Nephron (organoid): ENCODE results near the gene ACAD10.

Experiments
- H3K27ac Mint-ChIP-seq, 3 experiments: 2 replicates each; pipeline ENCODE4 v1.8.0; 2020; ENCODE audit warnings: mixed read lengths in 3 of 3, mild to moderate bottlenecking in 2 of 3, moderate library complexity in 1 of 3
- H3K27me3 Mint-ChIP-seq: 2 replicates; pipeline ENCODE4 v1.8.0; 2021; ENCODE audit warnings: low read depth, mild to moderate bottlenecking, moderate library complexity, mixed read lengths
- H3K36me3 Mint-ChIP-seq: 2 replicates; pipeline ENCODE4 v1.8.0; 2020; ENCODE audit warnings: low read depth, mixed read lengths
- H3K4me1 Mint-ChIP-seq: 2 replicates; pipeline ENCODE4 v1.8.0; 2020; ENCODE audit warnings: mixed read lengths
- H3K4me3 Mint-ChIP-seq, 3 experiments: 2 replicates each; pipeline ENCODE4 v1.8.0; 2020; ENCODE audit warnings: mild to moderate bottlenecking in 3 of 3, mixed read lengths in 3 of 3, moderate library complexity in 2 of 3
- H3K9me3 Mint-ChIP-seq: 2 replicates; pipeline ENCODE4 v1.8.0; 2020; ENCODE audit warnings: mixed read lengths
- TF ChIP-seq, protein P1 (sequence below), 3 experiments: fragments of 200-600 bp; sonication (generic); IDR thresholded peaks; one replicate each; pipeline ENCODE4 v1.5.0; 2021; ENCODE audit warnings: antibody characterized with exemption in 3 of 3; ENCODE audit not compliant: unreplicated experiment in 3 of 3

The ACAD10 gene

DNA sequence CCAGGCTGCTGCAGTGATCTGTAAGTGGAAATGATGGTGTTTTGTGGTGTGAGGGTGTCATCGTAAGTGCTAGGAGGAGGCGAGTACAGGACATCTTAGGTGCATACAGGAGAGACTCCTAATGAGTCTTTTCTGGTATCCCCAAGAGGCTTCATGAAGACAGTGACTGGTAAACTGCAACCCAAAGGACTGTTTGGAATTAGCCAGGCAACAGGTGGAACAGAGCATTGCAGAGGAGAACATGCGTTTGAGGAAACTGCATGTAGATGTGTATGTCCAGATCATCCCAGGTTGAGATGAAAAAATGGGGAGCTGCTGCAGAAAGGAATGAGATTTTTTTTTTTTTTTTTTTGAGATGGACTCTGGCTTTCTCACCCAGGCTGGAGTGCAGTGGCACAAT lies 5.4 kb downstream of the ACAD10 start:
- H3K9me3 Mint-ChIP-seq, result no peaks in the 10 kb centered on the region
- H3K36me3 Mint-ChIP-seq, result peaks cover 35% of the 10 kb centered on the region
- H3K27ac Mint-ChIP-seq, result no peak overlapping the region
- no peak overlapping the region for H3K4me3 Mint-ChIP-seq
- peaks cover 5% of the 10 kb centered on the region for H3K4me1 Mint-ChIP-seq
- H3K27me3 Mint-ChIP-seq, result no peaks in the 10 kb centered on the region
- TF ChIP-seq, protein P1, sequence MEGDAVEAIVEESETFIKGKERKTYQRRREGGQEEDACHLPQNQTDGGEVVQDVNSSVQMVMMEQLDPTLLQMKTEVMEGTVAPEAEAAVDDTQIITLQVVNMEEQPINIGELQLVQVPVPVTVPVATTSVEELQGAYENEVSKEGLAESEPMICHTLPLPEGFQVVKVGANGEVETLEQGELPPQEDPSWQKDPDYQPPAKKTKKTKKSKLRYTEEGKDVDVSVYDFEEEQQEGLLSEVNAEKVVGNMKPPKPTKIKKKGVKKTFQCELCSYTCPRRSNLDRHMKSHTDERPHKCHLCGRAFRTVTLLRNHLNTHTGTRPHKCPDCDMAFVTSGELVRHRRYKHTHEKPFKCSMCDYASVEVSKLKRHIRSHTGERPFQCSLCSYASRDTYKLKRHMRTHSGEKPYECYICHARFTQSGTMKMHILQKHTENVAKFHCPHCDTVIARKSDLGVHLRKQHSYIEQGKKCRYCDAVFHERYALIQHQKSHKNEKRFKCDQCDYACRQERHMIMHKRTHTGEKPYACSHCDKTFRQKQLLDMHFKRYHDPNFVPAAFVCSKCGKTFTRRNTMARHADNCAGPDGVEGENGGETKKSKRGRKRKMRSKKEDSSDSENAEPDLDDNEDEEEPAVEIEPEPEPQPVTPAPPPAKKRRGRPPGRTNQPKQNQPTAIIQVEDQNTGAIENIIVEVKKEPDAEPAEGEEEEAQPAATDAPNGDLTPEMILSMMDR (IDR thresholded peaks at IDR 0.05; ENCODE audit: unreplicated experiment in 3 of 3), result no peak

DNA sequence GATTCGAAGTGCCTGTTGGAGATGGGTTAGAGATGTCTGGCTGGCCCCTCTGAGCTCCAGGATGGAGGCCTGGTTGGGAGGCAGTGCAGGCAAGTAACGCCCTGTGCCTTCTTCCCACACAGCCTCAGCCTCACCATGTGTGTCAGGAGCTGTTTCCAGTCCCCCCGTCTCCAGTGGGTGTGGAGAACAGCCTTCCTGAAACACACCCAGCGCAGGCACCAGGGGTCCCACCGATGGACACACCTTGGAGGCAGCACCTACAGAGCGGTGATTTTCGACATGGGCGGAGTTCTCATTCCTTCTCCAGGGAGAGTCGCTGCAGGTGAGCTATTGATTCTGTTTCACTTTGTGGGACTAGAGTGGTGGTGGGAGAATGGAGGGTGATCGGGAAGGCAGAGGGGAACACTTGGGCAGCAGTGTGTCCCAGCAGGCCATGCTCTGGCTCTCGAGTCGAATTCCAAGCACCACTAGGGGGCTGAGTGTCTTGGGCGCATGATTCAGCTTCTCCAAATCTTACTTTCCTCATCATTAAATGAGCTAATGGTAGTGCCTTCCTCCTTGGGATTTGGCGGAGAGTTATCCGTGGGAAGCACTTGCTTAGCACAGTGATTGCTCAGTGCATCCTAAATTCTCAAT lies 6.8 kb downstream of the ACAD10 start:
- Mint-ChIP-seq H3K36me3 (peaks cover 39% of the 10 kb centered on the region), H3K4me1 (no peaks in the 10 kb centered on the region), H3K9me3 (no peaks in the 10 kb centered on the region), H3K27ac (no peak overlapping the region), H3K4me3 (no peak overlapping the region), H3K27me3 (no peaks in the 10 kb centered on the region)
- TF ChIP-seq, protein P1 (IDR thresholded peaks at IDR 0.05; ENCODE audit: unreplicated experiment in 3 of 3), result peak in 1 of 3 experiments; percentile 20

DNA sequence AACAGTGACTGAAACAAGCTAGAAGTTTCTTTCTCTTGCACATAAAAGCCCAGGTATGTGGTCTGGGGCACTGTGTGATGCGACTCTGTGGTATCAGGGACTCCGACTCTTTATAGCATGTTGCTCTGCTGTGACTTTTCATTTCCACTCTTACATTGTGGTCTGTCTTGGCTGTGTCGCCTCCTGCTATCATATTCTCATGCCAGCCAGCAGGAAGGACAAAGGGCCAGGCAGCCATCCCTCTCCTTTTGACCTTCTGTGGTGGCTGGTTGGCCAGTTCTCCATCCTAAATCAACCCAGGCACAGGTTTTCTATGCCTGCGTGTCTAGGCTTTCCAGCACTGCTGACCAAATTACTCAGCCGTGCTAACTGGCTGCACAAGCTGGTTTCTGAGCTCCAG lies 8.0 kb downstream of the ACAD10 start:
- Mint-ChIP-seq H3K27ac (no peak overlapping the region), H3K36me3 (peaks cover 43% of the 10 kb centered on the region), H3K9me3 (no peaks in the 10 kb centered on the region), H3K27me3 (no peaks in the 10 kb centered on the region), H3K4me3 (no peak overlapping the region), H3K4me1 (no peaks in the 10 kb centered on the region)
- TF ChIP-seq, protein P1 (IDR thresholded peaks at IDR 0.05; ENCODE audit: unreplicated experiment in 3 of 3), result no peak

DNA sequence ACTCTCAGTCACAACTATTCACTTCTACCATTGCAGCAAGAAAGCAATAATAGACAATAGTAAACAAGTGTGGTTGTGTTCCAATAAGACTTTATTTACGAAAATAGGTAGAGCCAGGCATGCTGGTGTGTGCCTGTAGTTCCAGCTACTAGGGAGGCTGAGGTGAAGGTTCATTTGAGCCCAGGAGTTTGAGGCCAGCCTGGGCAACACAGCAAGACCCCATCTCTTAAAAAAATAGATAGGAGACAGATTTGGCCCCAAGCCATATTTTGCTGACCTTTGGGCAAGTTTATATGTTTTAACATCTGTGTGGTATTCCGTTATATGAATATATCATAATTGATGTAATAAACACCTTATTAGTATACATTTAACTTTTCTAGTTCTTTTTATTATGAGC lies 14.1 kb downstream of the ACAD10 start:
- Mint-ChIP-seq H3K4me1 (no peaks in the 10 kb centered on the region), H3K27ac (no peak overlapping the region), H3K27me3 (no peaks in the 10 kb centered on the region), H3K36me3 (peaks cover 46% of the 10 kb centered on the region), H3K9me3 (no peaks in the 10 kb centered on the region), H3K4me3 (no peak overlapping the region)
- TF ChIP-seq, protein P1 (IDR thresholded peaks at IDR 0.05; ENCODE audit: unreplicated experiment in 3 of 3), result no peak

DNA sequence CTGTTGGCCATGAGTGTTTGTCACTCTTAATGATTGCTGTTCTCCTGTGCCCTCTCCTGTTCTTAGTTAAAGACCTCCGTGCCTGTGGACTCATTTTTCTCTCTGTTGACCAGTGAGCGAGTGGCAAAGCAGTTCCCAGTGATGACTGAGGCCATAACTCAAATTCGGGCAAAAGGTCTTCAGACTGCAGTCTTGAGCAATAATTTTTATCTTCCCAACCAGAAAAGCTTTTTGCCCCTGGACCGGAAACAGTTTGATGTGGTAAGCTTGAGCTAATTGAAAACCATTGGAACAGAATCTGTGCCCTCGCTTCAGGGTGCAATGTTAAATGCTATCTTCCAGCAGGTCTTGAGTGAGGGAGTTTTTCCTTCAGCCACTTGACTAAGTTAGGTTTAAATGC lies 19.8 kb downstream of the ACAD10 start:
- Mint-ChIP-seq H3K4me3 (no peak overlapping the region), H3K27me3 (no peaks in the 10 kb centered on the region), H3K36me3 (peaks cover 63% of the 10 kb centered on the region), H3K4me1 (no peaks in the 10 kb centered on the region), H3K27ac (no peak overlapping the region), H3K9me3 (no peaks in the 10 kb centered on the region)
- TF ChIP-seq, protein P1 (IDR thresholded peaks at IDR 0.05; ENCODE audit: unreplicated experiment in 3 of 3), result no peak

DNA sequence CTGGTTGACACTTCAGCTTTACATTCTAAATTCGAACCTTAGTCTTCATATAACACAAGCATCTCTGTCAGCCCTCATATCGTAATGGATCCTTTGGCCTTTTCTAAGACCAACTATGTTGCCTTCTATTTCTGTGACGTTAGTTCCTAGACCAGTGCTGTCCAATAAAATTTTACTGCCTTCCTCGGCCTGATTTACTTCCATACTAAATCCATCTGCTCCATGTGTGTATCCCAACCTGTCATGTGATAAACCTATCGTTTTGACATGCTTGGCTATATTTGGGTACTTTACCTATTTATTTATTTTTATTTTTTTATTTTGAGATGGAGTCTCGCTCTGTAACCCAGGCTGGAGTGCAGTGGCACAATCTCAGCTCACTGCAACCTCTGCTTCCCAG lies 20.3 kb downstream of the ACAD10 start:
- TF ChIP-seq, protein P1 (IDR thresholded peaks at IDR 0.05; ENCODE audit: unreplicated experiment in 3 of 3), result no peak
- Mint-ChIP-seq H3K9me3 (no peaks in the 10 kb centered on the region), H3K4me3 (no peak overlapping the region), H3K27ac (no peak overlapping the region), H3K36me3 (peaks cover 66% of the 10 kb centered on the region), H3K4me1 (no peaks in the 10 kb centered on the region), H3K27me3 (no peaks in the 10 kb centered on the region)
